VCaP (cell line): ENCODE measurements around the gene SCAMP3.

Source experiments
- H3K27ac ChIP-seq: fragments of 450-650 bp; 2 replicates; pipeline ENCODE4 v1.5.1; 2017
- CTCF ChIP-seq: fragments of 450-650 bp; conservative IDR thresholded peaks from 2 replicates; pipeline ENCODE4 v1.5.1; 2017; ENCODE audit warnings: mild to moderate bottlenecking, moderate library complexity

SCAMP3 gene

GRCh38 chr1:155210314-155211104 is 51.7 kb downstream of the SCAMP3 start:
- TF ChIP-seq CTCF = no peak
- H3K27ac ChIP-seq = no peak overlapping the region

GRCh38 chr1:155209312-155209721 is 52.8 kb downstream of the SCAMP3 start:
- TF ChIP-seq CTCF = no peak
- H3K27ac ChIP-seq = peak overlapping the region; percentile 87

- TF ChIP-seq CTCF = no peak
- peak within 1 kb of the TSS; percentile 87 for H3K27ac ChIP-seq
These were observed 53.4 kb downstream of the SCAMP3 start, which contains the start of gene MTX1 for GRCh38 chr1:155208541-155209311. Gene MTX1, plus strand, starts transcription at chr1:155208695. Its CDS starts 110 bp downstream, at chr1:155208805.

- TF ChIP-seq CTCF = no peak
- peak within 1 kb of the TSS; percentile 87 for H3K27ac ChIP-seq
These were observed 54.2 kb downstream of the SCAMP3 start, which contains the start of gene THBS3 for GRCh38 chr1:155207806-155208540. Gene THBS3, minus strand, starts transcription at chr1:155207897. Its CDS starts 21 bp downstream, at chr1:155207876.

GRCh38 chr1:155206891-155207805 is 55.0 kb downstream of the SCAMP3 start:
- peak; percentile 81 for TF ChIP-seq CTCF
- peak overlapping the region; percentile 87; the same call in 1 of the 2 replicates for H3K27ac ChIP-seq
